ENCODE data around the gene SIRT5. TPM values are rescaled to one million over a fixed set of nuclear protein-coding genes. Genes with fewer than 3 reads are reported as not detected.

SIRT5 gene
- total and polyA plus RNA-seq, 2 donors from 2014 or later = 12.0 to 16.8 TPM

GRCh38 chr6:13613029-13613594 lies 38.7 kb downstream of the SIRT5 start:
- FAIRE-seq (no peak), DNase-seq (no peak)
- TF ChIP-seq CTCF (IDR thresholded peaks at IDR 0.05; ENCODE audit: borderline replicate concordance, extremely low read depth, insufficient read depth) = no peak
- Histone ChIP-seq H3K36me3 (ENCODE audit: control insufficient read depth in 2 of 3, insufficient read depth in 3 of 3, low read length in 3 of 3) (peaks cover 0 to 13% (median 0%) of the 10 kb centered on the region in 3 donors), H3K9me3 (ENCODE audit: control insufficient read depth in 2 of 3, insufficient read depth in 1 of 3, low read length in 3 of 3) (no peaks in the 10 kb centered on the region), H3K27me3 (ENCODE audit: control insufficient read depth, insufficient read depth, low read length) (no peaks in the 10 kb centered on the region), H3K27ac (ENCODE audit: low read depth in 2 of 2, low read length in 2 of 2) (no peak overlapping the region), H3K4me3 (ENCODE audit: low read length in 3 of 3) (no peak overlapping the region), H3K9ac (ENCODE audit: low read length in 3 of 3) (no peak overlapping the region), H3K4me1 (ENCODE audit: control insufficient read depth in 2 of 3, insufficient read depth in 2 of 3, low read depth in 1 of 3, low read length in 3 of 3) (peaks cover 0 to 13% (median 5%) of the 10 kb centered on the region in 3 donors)
- intact Hi-C loops (cut with DNase I) = no loop called here

- peaks cover 0 to 18% (median 5%) of the 10 kb centered on the region in 3 donors for H3K36me3 ChIP-seq (ENCODE audit: control insufficient read depth in 2 of 3, insufficient read depth in 3 of 3, low read length in 3 of 3)
- no peaks in the 10 kb centered on the region for H3K9me3 ChIP-seq (ENCODE audit: control insufficient read depth in 2 of 3, insufficient read depth in 1 of 3, low read length in 3 of 3)
- FAIRE-seq (no peak), DNase-seq (peak in 4 of 5 donors; percentile 70 to 89 (median 80))
- no peaks in the 10 kb centered on the region for H3K27me3 ChIP-seq (ENCODE audit: control insufficient read depth, insufficient read depth, low read length)
- peak overlapping the region; percentile 84 to 99 (median 88) for H3K4me3 ChIP-seq (ENCODE audit: low read length in 3 of 3)
- intact Hi-C loops (cut with DNase I) = no loop called here
- TF ChIP-seq CTCF (IDR thresholded peaks at IDR 0.05; ENCODE audit: borderline replicate concordance, extremely low read depth, insufficient read depth) = no peak
- peak overlapping the region; percentile 67 to 98 (median 70) for H3K9ac ChIP-seq (ENCODE audit: low read length in 3 of 3)
- peaks cover 0 to 13% (median 5%) of the 10 kb centered on the region in 3 donors for H3K4me1 ChIP-seq (ENCODE audit: control insufficient read depth in 2 of 3, insufficient read depth in 2 of 3, low read depth in 1 of 3, low read length in 3 of 3)
- H3K27ac ChIP-seq (ENCODE audit: low read depth in 2 of 2, low read length in 2 of 2) = peak overlapping the region; percentile 66 to 84
Measured at GRCh38 chr6:13614126-13614925, 39.9 kb downstream of the SIRT5 start.

- Histone ChIP-seq H3K27ac (ENCODE audit: low read depth in 2 of 2, low read length in 2 of 2) (peak within 1 kb of the TSS; percentile 81 to 84), H3K4me1 (ENCODE audit: control insufficient read depth in 2 of 3, insufficient read depth in 2 of 3, low read depth in 1 of 3, low read length in 3 of 3) (peaks cover 0 to 13% (median 5%) of the 10 kb centered on the region in 3 donors), H3K27me3 (ENCODE audit: control insufficient read depth, insufficient read depth, low read length) (no peaks in the 10 kb centered on the region), H3K9ac (ENCODE audit: low read length in 3 of 3) (peak within 1 kb of the TSS; percentile 67 to 98 (median 88)), H3K4me3 (ENCODE audit: low read length in 3 of 3) (peak within 1 kb of the TSS; percentile 84 to 99 (median 88)), H3K36me3 (ENCODE audit: control insufficient read depth in 2 of 3, insufficient read depth in 3 of 3, low read length in 3 of 3) (peaks cover 0 to 22% (median 9%) of the 10 kb centered on the region in 3 donors), H3K9me3 (ENCODE audit: control insufficient read depth in 2 of 3, insufficient read depth in 1 of 3, low read length in 3 of 3) (no peaks in the 10 kb centered on the region)
- TF ChIP-seq CTCF (IDR thresholded peaks at IDR 0.05; ENCODE audit: borderline replicate concordance, extremely low read depth, insufficient read depth) = peak; percentile 95
- FAIRE-seq = no peak
- intact Hi-C loops (cut with DNase I) = no loop called here
- DNase-seq = peak; percentile 98 to 99 (median 99)
Measured at GRCh38 chr6:13614926-13615791, 40.8 kb downstream of the SIRT5 start, which contains the start of gene NOL7. NOL7 (plus strand) TSS chr6:13615335; CDS start chr6:13615359, 24 bp downstream.
